Amniotic stem cell (primary cell): ENCODE measurements around the gene WFDC10B.
"Not testable (repeated sequence)": the region's sequence is repeated elsewhere in the genome, so short reads cannot be mapped to it uniquely, and the experiment has no call there.

Source experiments
- DNase-seq: peaks from one replicate; lab custom pipeline; 2025; lab: John Stamatoyannopoulos, UW

The WFDC10B gene

GRCh38 chr20:45647441-45648050 lies 57.3 kb downstream of the WFDC10B start:
- DNase-seq: no peak

GRCh38 chr20:45646875-45647274 lies 57.9 kb downstream of the WFDC10B start:
- no peak for DNase-seq

DNA sequence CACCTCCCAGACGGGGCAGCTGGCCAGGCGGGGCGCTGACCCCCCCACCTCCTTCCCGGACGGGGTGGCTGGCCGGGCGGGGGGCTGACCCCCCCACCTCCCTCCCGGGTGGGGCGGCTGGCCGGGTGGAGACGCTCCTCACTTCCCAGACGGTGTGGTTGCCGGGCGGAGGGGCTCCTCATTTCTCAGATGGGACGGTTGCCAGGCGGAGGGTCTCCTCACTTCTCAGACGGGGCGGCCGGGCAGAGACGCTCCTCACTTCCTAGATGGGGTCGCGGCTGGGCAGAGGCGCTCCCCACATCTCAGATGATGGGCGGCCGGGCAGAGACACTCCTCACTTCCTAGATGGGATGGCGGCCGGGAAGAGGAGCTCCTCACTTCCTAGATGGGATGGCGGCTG lies 59.0 kb downstream of the WFDC10B start:
- DNase-seq: not testable (repeated sequence)

DNA sequence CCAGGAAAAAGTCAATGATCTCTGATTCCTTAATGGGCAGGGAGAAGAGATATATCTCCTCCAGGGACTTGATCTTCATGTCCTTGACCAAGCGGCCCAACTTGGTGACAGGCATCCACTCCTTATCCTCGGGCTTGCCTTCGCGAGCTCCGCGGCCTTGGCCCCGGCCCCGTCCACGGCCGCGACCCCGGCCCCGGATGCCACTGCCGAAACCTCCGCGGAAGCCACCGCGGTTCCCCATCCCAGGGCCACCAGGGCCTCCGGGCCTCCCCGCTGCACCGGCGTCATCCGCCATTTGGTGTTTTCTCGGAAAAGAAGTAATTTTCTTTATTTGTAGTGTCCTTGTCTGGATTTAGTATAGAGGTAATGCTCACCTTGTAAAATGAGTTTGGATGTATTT lies 63.7 kb downstream of the WFDC10B start:
- not testable (repeated sequence) for DNase-seq

DNA sequence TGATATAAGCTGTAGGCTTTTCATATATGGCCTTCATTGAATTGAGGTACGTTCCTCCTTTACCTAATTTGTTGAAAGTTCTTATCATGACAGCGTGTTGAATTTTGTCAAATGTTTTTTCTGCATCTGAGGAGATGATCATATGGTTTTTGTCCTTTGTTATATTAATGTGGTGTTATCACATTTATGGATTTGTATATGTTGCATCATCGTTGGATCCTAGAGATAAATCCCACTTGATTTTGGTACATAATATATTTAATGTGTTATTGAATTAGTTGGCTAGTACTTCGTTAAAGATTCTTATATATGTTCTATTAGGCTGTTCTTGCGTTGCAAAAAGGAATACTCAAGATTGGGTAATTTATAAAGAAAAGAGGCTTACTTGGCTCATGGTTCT lies 65.1 kb downstream of the WFDC10B start:
- no peak for DNase-seq

DNA sequence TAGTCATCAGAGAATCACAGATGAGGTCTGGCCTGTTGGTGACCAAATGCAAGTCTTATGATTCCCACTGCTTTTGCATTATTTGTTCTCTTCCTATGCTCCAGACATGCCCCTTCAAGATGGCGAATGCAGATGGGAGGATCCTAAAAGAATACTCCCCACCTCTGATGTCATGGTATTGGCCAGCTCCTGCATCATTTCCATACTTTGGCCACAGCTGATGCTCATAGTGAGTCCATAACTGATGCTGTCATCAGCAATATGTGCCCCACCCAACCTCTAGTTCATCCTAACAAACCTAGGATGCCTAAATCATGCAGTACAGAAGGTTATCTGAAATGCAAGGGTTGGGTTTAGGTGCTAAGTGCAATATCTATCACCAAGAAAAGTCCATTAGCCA lies 68.3 kb downstream of the WFDC10B start:
- DNase-seq: no peak
